HG03139 (cell line): ENCODE measurements around the gene FGF14.

ENCODE experiments used
- ATAC-seq: cut with Tn5 transposase; IDR thresholded peaks from one replicate; pipeline ENCODE4 v1.9.1; 2021; ENCODE audit not compliant: unreplicated experiment

Gene FGF14

DNA sequence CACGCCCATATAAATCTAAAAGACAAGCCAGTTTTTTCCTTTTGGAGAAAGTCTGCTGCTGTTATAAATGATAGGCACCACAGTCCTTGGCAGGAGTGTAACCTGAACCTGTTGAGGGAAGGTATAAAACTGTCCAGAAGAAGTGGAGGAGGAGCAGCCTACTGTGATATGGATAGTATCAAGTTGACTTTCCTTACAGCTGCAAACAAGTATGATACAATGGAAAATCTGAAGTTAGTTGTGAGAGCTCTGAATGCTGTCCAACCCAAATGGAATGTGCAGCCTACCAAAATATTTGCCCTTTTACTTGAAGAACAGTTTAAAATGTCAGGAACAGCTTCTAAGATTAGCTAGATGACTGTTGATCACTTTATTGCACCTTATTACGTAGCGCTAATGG lies 399.6 kb downstream of the FGF14 start:
- ATAC-seq = no peak

DNA sequence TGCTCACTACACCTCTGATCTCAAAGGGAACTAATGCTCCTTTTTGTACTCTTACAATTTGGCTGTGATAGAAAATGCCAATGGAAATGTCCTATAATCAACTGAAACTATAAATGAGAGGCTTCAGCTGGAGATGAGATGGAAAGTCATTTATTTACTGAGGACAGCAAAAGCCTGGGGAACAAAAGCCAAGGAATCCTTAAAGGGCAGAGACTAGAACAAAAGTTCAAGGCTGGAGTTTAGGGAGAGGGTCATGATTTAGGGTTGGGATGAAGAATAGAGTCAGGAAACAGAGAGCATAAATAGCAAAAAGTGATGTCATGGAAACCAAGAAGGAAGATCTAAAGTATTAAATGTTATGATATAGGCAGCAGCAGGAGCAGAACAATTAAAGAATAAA lies 401.1 kb downstream of the FGF14 start:
- ATAC-seq = no peak

DNA sequence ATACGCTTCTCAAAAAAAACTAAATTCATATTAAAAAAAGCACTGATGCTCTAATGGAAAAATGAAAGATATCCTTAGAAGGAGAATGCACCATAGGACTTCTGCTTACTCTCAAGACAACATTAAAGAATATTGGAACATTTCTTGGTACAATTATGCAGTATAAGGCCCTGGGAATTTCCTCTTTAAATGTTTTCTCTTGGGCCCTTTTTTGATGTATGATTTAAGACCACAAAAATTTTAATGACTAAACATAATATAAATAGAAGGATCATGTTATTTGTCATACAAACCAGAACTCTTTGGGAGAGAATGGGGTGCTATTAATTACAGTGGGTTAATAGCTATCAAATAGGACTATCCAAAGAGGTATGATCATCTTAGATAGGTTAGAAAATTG lies 403.7 kb downstream of the FGF14 start:
- no peak for ATAC-seq

DNA sequence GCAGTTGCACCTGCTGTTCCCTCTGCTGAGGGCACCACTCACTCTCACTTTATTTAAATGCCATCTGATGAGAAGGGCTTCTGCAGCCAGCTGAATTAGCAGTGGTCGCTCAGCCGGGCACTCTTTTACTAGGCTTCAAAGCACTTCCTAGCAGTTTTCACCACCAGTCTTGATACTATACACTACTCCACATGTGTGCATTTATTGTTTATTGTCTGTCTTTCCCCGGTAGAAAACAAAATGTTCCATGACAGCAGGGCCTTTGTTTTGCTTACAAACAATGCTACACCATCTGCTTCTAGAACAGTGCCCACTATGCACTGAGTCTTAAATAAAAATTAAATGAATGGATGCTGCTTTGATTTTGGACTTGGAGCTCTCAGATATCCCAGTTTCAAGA lies 404.9 kb downstream of the FGF14 start:
- no peak for ATAC-seq

DNA sequence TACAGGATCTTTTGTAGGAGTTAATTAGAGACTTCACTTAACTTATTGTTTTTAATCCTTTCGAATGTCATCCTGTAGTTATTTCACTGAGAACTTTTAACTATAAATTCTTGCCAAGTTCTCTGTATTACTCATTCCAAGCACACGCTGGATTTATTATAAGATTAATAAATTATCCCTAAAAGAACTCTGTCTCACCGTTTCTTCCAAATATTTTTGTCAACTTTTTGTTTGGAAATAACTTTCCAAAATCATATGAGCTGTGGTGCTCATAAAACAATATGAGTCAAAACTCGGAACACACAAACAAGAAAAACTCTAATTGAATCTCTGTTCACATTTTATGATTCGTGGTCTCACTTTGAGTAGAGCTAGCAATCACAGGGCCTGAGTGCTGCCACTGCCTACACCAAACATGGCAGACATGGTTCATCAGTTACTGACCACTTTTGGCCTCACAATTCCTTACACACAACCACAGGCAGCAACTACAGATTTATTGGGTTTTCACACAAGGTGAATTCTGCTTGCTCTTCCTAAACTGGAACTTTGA lies 412.0 kb downstream of the FGF14 start:
- ATAC-seq = no peak

DNA sequence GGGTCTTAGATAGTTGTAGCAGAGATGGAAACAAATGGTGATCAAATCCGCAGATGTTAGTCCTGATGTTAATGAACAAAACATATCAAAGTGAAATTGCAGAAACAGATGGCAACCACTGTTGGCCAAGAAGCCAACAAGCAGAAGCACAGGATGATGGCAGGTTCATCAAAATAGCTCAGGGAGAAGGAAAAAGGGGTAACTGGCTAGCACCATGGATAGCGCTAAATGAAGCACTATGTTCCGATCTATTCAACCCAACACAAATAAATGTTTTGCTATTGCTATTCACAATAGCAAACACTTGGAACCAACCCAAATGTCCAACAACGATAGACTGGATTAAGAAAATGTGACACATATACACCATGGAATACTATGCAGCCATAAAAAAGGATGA lies 413.7 kb downstream of the FGF14 start:
- no peak for ATAC-seq

DNA sequence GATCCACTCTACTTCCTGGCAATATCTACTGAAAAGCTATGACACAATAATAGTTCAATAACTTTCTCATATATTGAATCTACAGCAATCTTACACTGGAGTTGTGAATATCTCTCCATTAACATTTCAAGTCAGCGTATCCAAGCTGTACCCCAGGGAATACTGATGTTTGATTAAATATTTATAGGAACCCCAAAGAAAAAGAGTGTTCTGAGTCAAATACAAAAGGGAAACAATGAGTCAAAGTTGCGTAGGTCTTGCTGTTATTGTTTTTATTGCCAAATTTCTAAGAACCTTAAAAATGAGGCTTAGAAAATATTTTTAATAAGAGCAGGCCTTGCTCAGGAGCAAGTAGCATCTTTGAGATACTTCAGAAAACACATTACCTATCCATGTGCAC lies 415.5 kb downstream of the FGF14 start:
- no peak for ATAC-seq

DNA sequence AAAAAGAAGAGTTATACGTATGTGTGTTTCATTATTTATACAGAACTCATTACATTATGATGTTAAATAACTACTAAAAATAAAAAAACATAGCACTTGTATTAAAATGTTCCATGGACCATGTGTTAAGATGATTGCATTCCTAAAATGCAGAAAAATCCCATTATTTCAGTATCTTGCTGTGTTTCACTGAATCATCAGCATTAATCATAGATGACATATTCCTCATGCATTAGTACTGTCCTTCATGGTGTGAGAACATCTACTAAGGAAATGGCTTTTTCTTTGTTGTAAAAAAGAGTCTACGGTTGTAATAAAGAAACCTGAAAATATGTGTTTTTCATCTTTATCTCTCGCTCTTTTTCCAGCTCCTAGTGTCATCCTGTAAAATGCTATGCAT lies 416.5 kb downstream of the FGF14 start:
- no peak for ATAC-seq

DNA sequence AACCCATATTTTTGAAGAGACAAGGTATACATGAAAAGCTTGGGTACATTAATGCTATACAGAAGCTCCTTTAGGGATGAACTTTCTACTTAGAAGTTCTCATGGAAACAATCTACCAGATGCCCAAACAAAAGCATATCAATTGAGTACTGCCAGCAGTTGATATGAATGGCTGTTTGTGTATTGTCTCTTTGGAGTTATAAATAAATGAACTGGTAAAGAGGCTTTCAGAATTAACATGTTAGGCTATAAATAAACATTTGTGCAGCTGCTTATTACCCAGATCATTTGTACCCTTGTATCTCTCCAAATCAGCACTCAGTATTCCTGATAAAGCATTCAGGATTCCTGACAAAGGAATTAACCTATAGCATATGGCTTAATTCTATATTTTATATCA lies 418.9 kb downstream of the FGF14 start:
- ATAC-seq = no peak

DNA sequence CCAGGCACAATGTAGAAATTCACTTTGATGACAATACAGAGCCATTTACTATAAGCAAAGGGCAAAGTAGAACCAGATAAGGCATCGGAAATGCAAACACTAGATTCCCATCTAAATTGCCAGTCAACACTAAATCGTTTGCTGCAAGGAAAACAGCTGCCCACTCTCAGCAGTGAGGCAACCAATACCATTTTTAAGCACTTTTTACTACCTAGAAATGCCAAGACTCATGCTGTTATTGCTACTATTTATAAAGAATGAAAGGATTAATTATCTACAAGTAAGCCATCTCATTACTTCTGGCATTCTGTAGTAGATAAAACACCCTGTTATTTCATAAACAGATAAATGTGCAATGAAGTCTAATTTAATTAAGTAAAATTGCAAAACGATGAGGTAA lies 422.0 kb downstream of the FGF14 start:
- no peak for ATAC-seq

DNA sequence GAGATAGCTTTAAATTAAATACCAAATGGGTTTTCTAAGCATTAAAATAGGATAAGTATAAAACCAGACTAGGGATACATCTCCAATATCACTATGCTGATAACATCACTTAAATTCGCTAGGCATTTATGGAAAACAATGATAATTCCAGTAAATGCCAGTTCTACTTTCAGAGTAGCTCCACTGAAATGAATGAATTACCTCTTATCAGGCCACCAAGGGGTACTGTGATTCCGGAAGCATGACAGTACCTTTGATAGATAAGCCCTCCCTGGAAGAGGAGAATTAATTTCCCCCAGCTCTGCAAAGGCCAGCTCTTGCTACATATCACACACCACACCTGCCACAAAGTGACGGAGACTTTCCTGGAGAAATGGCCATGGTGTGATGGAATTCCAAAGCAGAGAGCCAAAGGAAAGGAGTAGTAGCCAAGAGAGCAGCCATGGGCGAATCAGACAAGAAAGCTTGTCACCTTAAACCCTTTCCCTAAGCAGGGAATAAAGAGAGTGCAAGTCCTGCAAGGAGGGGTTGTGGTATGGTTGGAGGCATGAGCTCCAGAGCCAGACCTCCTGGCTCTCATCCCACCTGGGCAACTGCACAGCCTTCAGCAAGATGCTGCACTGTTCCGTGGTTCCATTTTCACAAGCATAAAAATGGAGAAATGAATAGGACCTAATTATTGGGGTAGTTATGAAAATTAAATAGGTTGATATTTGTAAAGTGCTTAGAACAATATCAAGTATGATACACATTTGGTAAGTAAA lies 423.1 kb downstream of the FGF14 start:
- ATAC-seq = no peak

DNA sequence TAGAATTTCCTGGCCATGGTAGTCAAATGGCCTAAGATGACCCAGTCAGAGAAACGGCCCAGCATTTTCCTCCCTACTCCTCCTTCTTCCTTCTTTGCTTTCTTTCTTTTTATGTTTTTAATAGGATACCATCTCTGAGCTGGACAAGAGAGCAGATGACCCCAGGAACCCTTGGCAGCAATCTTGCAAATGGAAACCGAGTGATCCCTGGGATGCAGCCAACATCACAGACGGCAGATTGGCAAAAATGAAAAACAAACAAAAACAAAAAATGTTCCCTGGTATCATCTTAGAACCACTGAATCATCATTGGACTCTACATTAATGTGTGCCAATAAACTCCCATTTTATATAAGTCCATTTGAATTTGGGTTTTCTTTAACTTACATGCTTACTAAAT lies 424.4 kb downstream of the FGF14 start:
- ATAC-seq = no peak

DNA sequence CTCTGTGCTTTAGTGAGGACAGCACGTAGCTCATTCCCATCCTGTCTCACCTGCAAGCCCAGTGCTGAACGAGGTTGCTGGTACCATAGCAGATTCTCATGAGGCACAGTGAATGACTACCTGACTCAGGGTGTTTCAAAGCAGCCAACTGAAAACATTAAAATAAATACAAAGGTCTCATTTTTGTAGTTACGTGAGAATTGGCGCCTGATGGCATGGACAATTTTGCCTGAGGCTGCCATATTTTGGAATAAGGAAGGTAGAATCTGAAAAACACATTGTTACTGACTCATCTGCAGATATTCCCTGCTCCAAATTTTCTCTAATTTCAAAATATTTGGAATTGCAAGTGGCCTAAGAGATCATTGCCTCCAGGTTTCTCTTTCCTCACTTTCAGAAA lies 429.7 kb downstream of the FGF14 start:
- ATAC-seq = no peak

DNA sequence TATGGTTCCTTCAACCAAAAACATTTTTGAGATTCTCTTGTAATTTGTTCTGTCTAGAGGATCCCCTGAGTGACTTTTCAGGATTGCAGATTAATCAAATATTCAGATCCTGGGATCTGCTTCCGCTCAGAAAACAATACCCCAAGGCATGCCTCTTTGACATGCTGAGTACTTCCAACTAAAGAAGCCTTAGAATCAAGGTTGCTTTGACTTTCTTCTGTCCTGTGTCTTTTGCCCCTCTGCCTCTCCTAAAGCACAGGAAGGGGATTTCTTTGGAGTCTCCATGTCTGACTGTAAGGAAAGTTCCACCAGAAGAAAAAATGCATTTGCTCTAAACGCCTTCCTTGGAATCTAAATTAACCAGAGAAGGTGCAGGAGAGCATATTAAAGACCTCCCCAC lies 431.5 kb downstream of the FGF14 start:
- no peak for ATAC-seq

DNA sequence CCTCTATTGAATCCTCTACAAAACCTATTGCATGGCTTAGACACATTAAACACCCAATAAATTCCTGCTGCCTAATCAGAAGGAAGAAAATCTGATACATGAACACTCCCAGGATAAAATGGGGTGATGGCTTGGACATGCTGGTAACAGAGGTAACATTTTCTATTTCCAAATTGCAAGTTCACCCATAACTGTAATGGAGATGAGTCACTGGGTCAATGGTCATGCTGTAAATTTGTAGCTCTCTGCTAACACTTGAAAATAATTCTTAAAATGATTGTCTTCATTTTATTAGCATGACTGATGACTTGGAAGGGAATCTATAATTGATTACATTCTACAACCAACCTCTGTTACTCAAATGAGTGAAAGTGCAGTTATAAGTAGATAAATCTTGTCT lies 434.1 kb downstream of the FGF14 start:
- ATAC-seq = no peak

DNA sequence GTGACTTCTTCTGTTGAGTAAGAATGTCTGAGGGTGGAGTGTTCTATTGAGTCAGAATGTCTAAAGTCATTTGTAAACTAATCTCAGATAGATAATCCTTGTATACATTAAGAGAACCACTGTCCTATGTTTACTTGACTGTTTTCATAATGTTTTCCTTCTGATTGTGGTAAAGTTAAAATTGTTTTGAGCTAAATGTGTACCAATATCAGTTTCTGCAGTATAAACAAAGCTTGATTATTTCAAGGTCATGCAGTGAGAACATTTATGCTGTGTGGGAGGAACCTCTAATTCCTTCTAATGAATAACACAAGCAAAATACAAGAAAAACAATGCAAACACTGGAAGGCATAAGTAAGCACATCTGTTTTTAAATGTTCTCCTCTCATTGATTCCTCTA lies 434.6 kb downstream of the FGF14 start:
- ATAC-seq = no peak

DNA sequence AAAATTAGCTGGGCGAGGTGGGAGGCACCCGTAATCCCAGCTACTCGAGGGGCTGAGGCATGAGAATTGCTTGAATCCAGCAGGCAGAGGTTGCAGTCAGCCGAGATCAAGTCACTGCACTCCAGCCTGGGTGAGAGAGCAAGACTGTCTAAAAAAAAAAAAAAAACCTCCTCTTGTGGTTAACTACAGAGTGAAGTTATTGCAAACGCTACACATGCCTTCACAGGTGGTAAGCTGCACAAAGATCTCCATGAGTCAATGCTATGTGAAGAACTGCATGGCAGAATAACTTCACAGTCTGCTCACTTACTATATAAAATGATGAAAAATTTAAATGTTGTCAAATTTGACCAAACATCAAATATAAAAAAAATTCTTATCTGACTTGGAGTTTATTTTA lies 436.8 kb downstream of the FGF14 start:
- no peak for ATAC-seq

DNA sequence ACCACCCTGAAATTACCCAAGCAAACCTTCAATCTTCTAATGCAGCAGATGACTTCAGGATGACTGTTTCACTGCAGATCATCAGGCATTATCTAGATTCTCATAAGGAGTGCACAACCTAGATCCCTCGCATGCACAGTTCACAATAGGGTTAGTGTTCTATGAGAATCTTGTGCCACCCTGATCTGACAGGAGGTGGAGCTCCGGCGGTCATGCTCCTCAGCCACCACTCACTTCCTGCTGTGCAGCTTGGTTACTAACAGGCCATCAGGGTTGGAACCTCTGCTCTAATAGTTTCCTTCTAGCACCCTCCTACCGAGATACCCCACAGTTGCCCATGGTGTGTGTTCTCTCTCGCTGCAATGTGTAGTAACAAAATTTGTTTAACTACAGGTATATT lies 442.8 kb downstream of the FGF14 start:
- no peak for ATAC-seq

DNA sequence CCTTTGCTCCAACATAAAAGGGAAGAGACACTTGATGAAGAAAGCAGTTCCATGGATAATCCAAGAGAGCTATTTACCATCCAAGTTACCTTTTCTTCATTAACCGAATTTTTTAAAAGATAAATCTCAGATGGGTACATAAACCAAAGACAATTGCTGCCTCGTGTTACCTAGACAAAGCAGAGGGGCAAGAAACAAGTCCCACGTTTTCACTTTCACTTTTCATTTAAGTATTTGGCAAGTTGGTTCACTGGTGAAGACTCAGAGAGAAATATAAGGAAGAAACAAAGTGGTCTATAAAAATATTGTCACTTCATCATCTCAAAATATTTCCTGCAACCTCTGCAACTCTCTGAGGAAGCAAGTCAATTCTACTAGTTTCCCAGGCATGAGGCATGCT lies 446.1 kb downstream of the FGF14 start:
- ATAC-seq = no peak

DNA sequence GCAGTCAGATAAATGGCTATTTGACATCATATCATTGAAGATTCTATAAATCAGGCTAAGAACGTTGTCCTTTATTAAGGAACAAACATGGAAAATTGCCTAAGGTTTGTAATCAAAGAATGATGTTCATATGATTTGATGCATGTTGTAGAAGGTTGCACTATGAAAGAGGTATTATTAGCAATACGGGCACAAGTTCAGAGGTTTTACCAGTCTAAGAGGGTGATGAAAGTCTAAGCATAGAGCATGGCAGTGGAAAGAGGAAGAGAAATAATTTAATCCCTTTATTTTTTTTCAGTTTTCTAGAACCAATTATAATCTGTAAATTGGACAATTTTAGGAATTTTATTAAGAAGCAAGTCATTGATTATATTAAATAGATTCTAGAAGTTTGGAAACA lies 450.7 kb downstream of the FGF14 start:
- no peak for ATAC-seq

DNA sequence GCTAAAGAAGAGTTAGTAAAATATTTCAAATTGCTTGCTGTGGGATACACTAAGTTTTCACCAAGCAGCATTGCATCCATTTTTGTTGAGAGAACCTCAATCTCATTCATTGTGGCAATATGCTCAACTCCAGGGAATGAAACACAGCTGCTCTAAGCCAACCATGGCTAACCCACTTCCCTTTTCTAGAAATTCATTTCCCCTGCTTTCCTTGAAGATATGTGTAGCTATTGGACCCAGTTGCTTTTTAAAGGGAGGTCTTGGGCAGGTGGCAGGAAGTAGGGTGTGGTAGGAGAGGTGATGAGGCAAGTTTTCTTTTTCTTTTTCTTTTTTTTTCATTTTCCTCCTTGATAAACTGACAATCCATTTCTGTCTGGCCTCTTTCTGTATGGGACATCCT lies 452.2 kb downstream of the FGF14 start:
- no peak for ATAC-seq

DNA sequence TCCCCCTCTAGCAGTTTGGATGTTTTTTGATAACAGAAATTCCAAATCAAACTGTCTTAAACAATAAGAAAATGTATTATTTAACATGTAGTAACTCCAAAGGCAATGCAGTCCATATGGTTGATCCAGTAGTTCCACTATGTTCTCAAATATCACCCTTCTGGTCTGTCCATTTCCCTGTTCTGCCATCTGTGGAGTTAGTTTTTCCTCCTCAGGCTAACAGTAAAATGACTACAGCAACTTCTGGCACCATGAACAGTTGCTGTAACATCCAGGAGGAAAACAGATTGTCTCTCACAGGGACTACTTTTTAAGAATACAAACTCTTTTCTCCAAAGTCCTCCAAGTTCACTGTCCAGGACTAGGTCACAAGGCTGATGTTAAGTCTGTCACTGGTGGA lies 455.4 kb downstream of the FGF14 start:
- ATAC-seq = no peak

DNA sequence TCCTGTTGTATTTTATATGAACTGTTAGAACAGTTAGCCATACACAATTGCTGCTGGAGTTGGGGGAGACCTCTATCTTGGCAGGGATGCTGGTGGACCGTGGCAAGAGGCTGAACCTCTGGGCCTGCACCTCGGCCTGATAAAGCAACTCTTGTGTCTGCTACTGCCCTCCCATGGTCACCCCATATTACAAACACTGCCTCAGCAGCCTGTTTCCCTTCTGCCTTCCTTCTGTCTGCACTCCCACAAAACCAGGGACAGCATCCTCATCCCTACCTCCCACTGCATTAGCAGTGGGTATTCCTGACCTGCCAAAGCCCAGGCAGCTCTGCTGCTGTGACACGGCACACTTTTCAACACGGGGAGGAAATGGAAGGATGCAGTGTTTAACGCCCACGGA lies 456.4 kb downstream of the FGF14 start:
- ATAC-seq = no peak
